ENCODE results near the gene CCDC88B. TPM values are rescaled to one million over a fixed set of nuclear protein-coding genes. Genes with fewer than 3 reads are reported as not detected.
A peak's percentile ranks its signal among the peaks of the same experiment; 100 is the strongest.

The CCDC88B gene
- total RNA-seq, 1 experiment from 2014 or later: 17.1 TPM

Small RNAs within 50 kb of the gene (microRNA-seq; reads per million reads assigned to microRNA genes)
- gene MIR1237 (ENCODE audit: unreplicated experiment): 11.1 reads per million, percentile 32 among the genes with 10 or more reads in this experiment
- 0.95 reads per million for gene MIR7155 (ENCODE audit: unreplicated experiment)

Other genes with a start within 250 kb of the CCDC88B start
- 16.8 TPM for gene MACROD1, start 174.1 kb upstream of the CCDC88B start, total RNA-seq (2021; ENCODE audit: unreplicated experiment)
- gene STIP1, start 154.0 kb upstream of the CCDC88B start, total RNA-seq (2021; ENCODE audit: unreplicated experiment): 344 TPM
- 2.9 TPM for gene FERMT3, start 133.5 kb upstream of the CCDC88B start, total RNA-seq (2021; ENCODE audit: unreplicated experiment)
- gene TRPT1, start 114.0 kb upstream of the CCDC88B start, total RNA-seq (2021; ENCODE audit: unreplicated experiment): 66.1 TPM
- gene NUDT22, start 113.9 kb upstream of the CCDC88B start, total RNA-seq (2021; ENCODE audit: unreplicated experiment): 98.8 TPM
- 41.0 TPM for gene DNAJC4, start 109.7 kb upstream of the CCDC88B start, total RNA-seq (2021; ENCODE audit: unreplicated experiment)
- gene VEGFB, start 105.6 kb upstream of the CCDC88B start, total RNA-seq (2021; ENCODE audit: unreplicated experiment): 101 TPM
- gene FKBP2, start 99.1 kb upstream of the CCDC88B start, total RNA-seq (2021; ENCODE audit: unreplicated experiment): 71.8 TPM
- 261 TPM for gene PPP1R14B, start 93.3 kb upstream of the CCDC88B start, total RNA-seq (2021; ENCODE audit: unreplicated experiment)
- 41.2 TPM for gene PLCB3, start 88.7 kb upstream of the CCDC88B start, total RNA-seq (2021; ENCODE audit: unreplicated experiment)
- gene BAD, start 55.5 kb upstream of the CCDC88B start, total RNA-seq (2021; ENCODE audit: unreplicated experiment): 77.7 TPM
- gene GPR137, start 54.4 kb upstream of the CCDC88B start, total RNA-seq (2021; ENCODE audit: unreplicated experiment): 183 TPM
- 1.1 TPM for gene KCNK4, start 48.9 kb upstream of the CCDC88B start, total RNA-seq (2021; ENCODE audit: unreplicated experiment)
- 0.64 TPM for gene CATSPERZ, start 39.8 kb upstream of the CCDC88B start, total RNA-seq (2021; ENCODE audit: unreplicated experiment)
- 81.6 TPM for gene ESRRA, start 34.7 kb upstream of the CCDC88B start, total RNA-seq (2021; ENCODE audit: unreplicated experiment)
- gene TRMT112, start 22.6 kb upstream of the CCDC88B start, total RNA-seq (2021; ENCODE audit: unreplicated experiment): 341 TPM
- 492 TPM for gene PRDX5, start 22.1 kb upstream of the CCDC88B start, total RNA-seq (2021; ENCODE audit: unreplicated experiment)
- 74.0 TPM for gene RPS6KA4, start 19.0 kb downstream of the CCDC88B start, total RNA-seq (2021; ENCODE audit: unreplicated experiment)
- gene SLC22A11, start 215.7 kb downstream of the CCDC88B start, total RNA-seq (2021; ENCODE audit: unreplicated experiment): not detected

Data from Panc1 (cell line).